HepG2 (cell line): ENCODE measurements around the gene GMEB1. TPM values are rescaled to one million over a fixed set of nuclear protein-coding genes. Genes with fewer than 3 reads are reported as not detected.
A peak's percentile ranks its signal among the peaks of the same experiment; 100 is the strongest.
"Not testable (repeated sequence)": the region's sequence is repeated elsewhere in the genome, so short reads cannot be mapped to it uniquely, and the experiment has no call there.

Source experiments
- ATAC-seq: fragments of 200-7000 bp; cut with Tn5 transposase; 3 replicates; pipeline ENCODE4 v1.9.1; 2020; ENCODE audit warnings: mild to moderate bottlenecking, moderate library complexity
- BruUV-seq: library from RNA; stranded (reverse); fragments of 400-500 nt; replicated peaks from 2 replicates; lab custom pipeline; 2021; lab: Mats Ljungman, UMichigan
- CTCF ChIA-PET: fragments of 300-600 bp; formaldehyde crosslinking; extraction: SDS; loops from one replicate; lab custom pipeline; 2021; ENCODE audit warnings: low total read pairs, inconsistent platforms, low intra/inter-chr PET ratio; lab: Yijun Ruan, JAX
- POLR2A ChIA-PET: fragments of 350-600 bp; sonication (Branson Sonifier 250); formaldehyde crosslinking; loops from one replicate; lab custom pipeline; 2020; ENCODE audit warnings: antibody characterized with exemption, inconsistent platforms; lab: Yijun Ruan, JAX
- DNase-seq: peaks from one replicate; pipeline ENCODE4 v3.0.0-alpha.2; 2015; ENCODE audit warnings: low spot score
- FAIRE-seq: peaks from 3 replicates; lab custom pipeline; 2011; peaks lifted over from hg19 to GRCh38; lab: Jason Lieb, UNC
- H2AFZ ChIP-seq: one replicate; pipeline ENCODE4 v1.6.1; 2011; ENCODE audit warnings: low read length, inconsistent platforms
- H3K27ac ChIP-seq: fragments of 300-600 bp; 3 replicates; pipeline ENCODE4 v1.8.0; 2011; ENCODE audit warnings: mixed run types, mild to moderate bottlenecking, mixed read lengths, low read length, inconsistent platforms; ENCODE audit not compliant: insufficient read depth; ENCODE audit errors: extremely low read length
- H3K27me3 ChIP-seq, 2 experiments: fragments of 200-600 bp in 1 of 2; 2 replicates in 1 of 2; 3 replicates in 1 of 2; pipeline versions ENCODE4 v1.6.0 to v1.8.0; 2011; ENCODE audit warnings: low read length in 2 of 2, mild to moderate bottlenecking in 2 of 2, moderate library complexity in 2 of 2, inconsistent platforms in 1 of 2; ENCODE audit not compliant: insufficient read depth in 2 of 2, control insufficient read depth in 1 of 2
- H3K36me3 ChIP-seq, 2 experiments: fragments of 200-600 bp in 1 of 2; replicated peaks in 1 of 2; 2 replicates in 1 of 2; 3 replicates in 1 of 2; pipeline versions ENCODE4 v1.5.1 to v1.8.0; 2011; ENCODE audit warnings: low read length in 2 of 2, inconsistent platforms in 1 of 2; ENCODE audit not compliant: insufficient read depth in 2 of 2, control insufficient read depth in 1 of 2
- H3K4me1 ChIP-seq: 2 replicates; pipeline ENCODE4 v1.5.1; 2012; ENCODE audit warnings: low read length, inconsistent platforms; ENCODE audit not compliant: insufficient read depth
- H3K4me2 ChIP-seq: 2 replicates; pipeline ENCODE4 v1.6.0; 2011; ENCODE audit warnings: low read depth, low read length, inconsistent platforms
- H3K4me3 ChIP-seq, 3 experiments: fragments of 200-600 bp in 1 of 3; sonication (generic), shearing (Covaris generic) in 1 of 3; replicated peaks in 1 of 3; 2 replicates each; pipeline ENCODE4 v1.5.1; 2011 to 2016; ENCODE audit warnings: low read length in 3 of 3, inconsistent platforms in 2 of 3, low read depth in 2 of 3, mild to moderate bottlenecking in 2 of 3, control low read depth in 1 of 3, mixed read lengths in 1 of 3; ENCODE audit not compliant: insufficient read depth in 1 of 3
- H3K79me2 ChIP-seq: one replicate; pipeline ENCODE4 v1.6.1; 2011; ENCODE audit warnings: low read length, inconsistent platforms; ENCODE audit not compliant: insufficient read depth
- H3K9ac ChIP-seq: 2 replicates; pipeline ENCODE4 v1.6.0; 2011; ENCODE audit warnings: mild to moderate bottlenecking, low read depth, low read length, inconsistent platforms; ENCODE audit not compliant: insufficient read depth
- H3K9me3 ChIP-seq: 2 replicates; pipeline ENCODE4 v1.5.1; 2012; ENCODE audit warnings: mild to moderate bottlenecking, low read length
- H4K20me1 ChIP-seq: 2 replicates; pipeline ENCODE4 v1.6.0; 2011; ENCODE audit warnings: inconsistent platforms, mild to moderate bottlenecking, low read length, moderate library complexity; ENCODE audit not compliant: insufficient read depth
- ATF7 ChIP-seq, 2 experiments: fragments of 450-650 bp in 1 of 2; sonication (generic) in 1 of 2; formaldehyde crosslinking in 1 of 2; IDR thresholded peaks; 2 replicates each; pipeline versions ENCODE4 v1.4.0 to v1.6.1; 2016 to 2020; ENCODE audit warnings: antibody characterized with exemption in 1 of 2, mild to moderate bottlenecking in 1 of 2, missing genetic modification reagents in 1 of 2
- CEBPG ChIP-seq: IDR thresholded peaks from 2 replicates; pipeline ENCODE4 v1.6.1; 2016
- ZBTB39 ChIP-seq: sonication (generic); formaldehyde crosslinking; IDR thresholded peaks from 2 replicates; pipeline ENCODE4 v1.5.0; 2020; ENCODE audit warnings: missing genetic modification reagents
- ZNF331 ChIP-seq: sonication (generic); formaldehyde crosslinking; IDR thresholded peaks from 2 replicates; pipeline ENCODE4 v1.4.0; 2020; ENCODE audit warnings: missing genetic modification reagents
- WGBS: methylation state at CpG from one replicate; pipeline ENCODE4 v1.1.6; 2017; ENCODE audit warnings: low lambda C conversion rate; 5-methylcytosine and 5-hydroxymethylcytosine counted together
- in situ Hi-C: cut with HindIII; loops from 2 replicates; pipeline ENCODE4 v1.10.0; 2017; ENCODE audit warnings: low pct_unique_long_range_greater_than_20kb; ENCODE audit not compliant: extremely low pct_ligation_motif_present
- intact Hi-C: fragments of 100-400 bp; cut with micrococcal nuclease; formaldehyde crosslinking; loops from one replicate; pipeline ENCODE4 v1.10.0; 2022; ENCODE audit not compliant: unreplicated experiment
- polyA plus RNA-seq, 8 experiments: library from polyadenylated mRNA; depleted of rRNA in 3 of 8; stranded (reverse) in 7 of 8; unstranded in 1 of 8; fragments of >200 nt; fragmentation: Illumina TruSeq in 4 of 8; extraction: Trizol in 4 of 8; gene quantifications; 2 replicates each; pipeline versions ENCODE4 v1.2.1 to v1.2.3, GENCODE V29; 2011 to 2016; ENCODE audit warnings: low read depth in 4 of 8, missing spikeins in 1 of 8, mixed read lengths in 1 of 8; ENCODE audit not compliant: insufficient read depth in 1 of 8
- total RNA-seq, 5 experiments: library from RNA; depleted of rRNA; stranded (reverse); fragments of >200 nt; fragmentation: Illumina TruSeq; extraction: Trizol; gene quantifications; 2 replicates each; pipeline ENCODE4 v1.2.3, GENCODE V29; 2016; ENCODE audit warnings: low read depth in 1 of 5
- TF ChIP-seq, protein P1 (sequence below): sonication (generic); formaldehyde crosslinking; IDR thresholded peaks from 2 replicates; pipeline ENCODE4 v1.4.0; 2020; ENCODE audit warnings: missing genetic modification reagents; ENCODE audit errors: not compliant biosample characterization

Gene GMEB1
- total and polyA plus RNA-seq, 2 of the 13 experiments (the other 11 are each of a cell fraction or from before 2014, with no cell fraction given): 3.0 to 6.0 TPM

- H3K4me2 ChIP-seq, H4K20me1 ChIP-seq, H2AFZ ChIP-seq, H3K79me2 ChIP-seq, H3K4me3 ChIP-seq, H3K36me3 ChIP-seq, CTCF ChIA-PET, BruUV-seq, in situ Hi-C loops, DNase-seq, ATAC-seq, H3K27ac ChIP-seq, H3K27me3 ChIP-seq, FAIRE-seq, H3K9ac ChIP-seq, H3K9me3 ChIP-seq, intact Hi-C loops: not testable (repeated sequence)
- POLR2A ChIA-PET: interaction anchor here (2.2 kb wide), 1 partner anchor 81 kb away, joined by 8 read pairs; the partner anchor contains the start of gene YTHDF2
- TF ChIP-seq ZNF331 (CRISPR knock-in tag): peak; percentile 74; the same call in 1 of the 2 replicates
- peaks cover 30% of the 10 kb centered on the region for H3K4me1 ChIP-seq
- 52% methylated on average over 9 of the region's 10 CpGs for WGBS
These were observed 12.9 kb upstream of the GMEB1 start for GRCh38 chr1:28655448-28656311.

- 55% methylated on average over 6 of the region's 6 CpGs for WGBS
- no peak for FAIRE-seq
These were observed 12.2 kb upstream of the GMEB1 start for GRCh38 chr1:28656335-28656734.

More at GRCh38 chr1:28656335-28656734, 12.2 kb upstream of the GMEB1 start:
- POLR2A ChIA-PET: interaction anchor here (2.2 kb wide), 1 partner anchor 80 kb away, joined by 8 read pairs; the partner anchor contains the start of gene YTHDF2
- CTCF ChIA-PET: no interaction called here
- H3K27ac ChIP-seq: no peak overlapping the region
- H3K4me3 ChIP-seq: no peak overlapping the region
- no peaks in the 10 kb centered on the region for H3K27me3 ChIP-seq
- no peak overlapping the region for H3K9ac ChIP-seq
- no TSS peak for BruUV-seq
- no peak for ATAC-seq
- no peak overlapping the region for H2AFZ ChIP-seq
- TF ChIP-seq, protein P1, sequence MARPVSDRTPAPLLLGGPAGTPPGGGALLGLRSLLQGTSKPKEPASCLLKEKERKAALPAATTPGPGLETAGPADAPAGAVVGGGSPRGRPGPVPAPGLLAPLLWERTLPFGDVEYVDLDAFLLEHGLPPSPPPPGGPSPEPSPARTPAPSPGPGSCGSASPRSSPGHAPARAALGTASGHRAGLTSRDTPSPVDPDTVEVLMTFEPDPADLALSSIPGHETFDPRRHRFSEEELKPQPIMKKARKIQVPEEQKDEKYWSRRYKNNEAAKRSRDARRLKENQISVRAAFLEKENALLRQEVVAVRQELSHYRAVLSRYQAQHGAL (CRISPR knock-in tag): no peak
- TF ChIP-seq ZBTB39 (CRISPR knock-in tag) (no peak), ATF7 (IDR thresholded peaks at IDR 0.05) (peak; percentile 74), ATF7 (CRISPR knock-in tag; IDR thresholded peaks at IDR 0.05) (no peak), CEBPG (CRISPR knock-in tag) (no peak)
- H3K79me2 ChIP-seq: no peaks in the 10 kb centered on the region
- intact Hi-C loops (no loop called here), in situ Hi-C loops (no loop called here)
- H3K9me3 ChIP-seq: no peaks in the 10 kb centered on the region
- H3K4me1 ChIP-seq: peaks cover 30% of the 10 kb centered on the region
- no peaks in the 10 kb centered on the region for H4K20me1 ChIP-seq
- H3K4me2 ChIP-seq: peak overlapping the region; percentile 27; the same call in 1 of the 2 replicates
- DNase-seq: no peak
- H3K36me3 ChIP-seq: no peaks in the 10 kb centered on the region
